Ascending aorta (tissue), 2 donors: ENCODE measurements around the gene CLCN5. TPM values are rescaled to one million over a fixed set of nuclear protein-coding genes. Genes with fewer than 3 reads are reported as not detected.
A peak's percentile ranks its signal among the peaks of the same experiment; 100 is the strongest.

Experiments used
- DNase-seq, 2 donors: peaks; one replicate each; pipeline ENCODE4 v3.0.0-alpha.2; 2019; ENCODE audit warnings: low spot score in 2 of 2
- H3K27ac ChIP-seq, 2 donors: fragments of 200-600 bp; sonication (generic); one replicate each; pipeline ENCODE4 v1.5.1; 2016 to 2017; ENCODE audit warnings: mild to moderate bottlenecking in 1 of 2
- H3K27me3 ChIP-seq: fragments of 200-600 bp; sonication (generic); one replicate; pipeline ENCODE4 v1.5.1; 2017
- H3K36me3 ChIP-seq, 2 donors: fragments of 200-600 bp; sonication (generic); one replicate each; pipeline ENCODE4 v1.5.1; 2016
- H3K4me1 ChIP-seq, 2 donors: fragments of 200-600 bp; sonication (generic); one replicate each; pipeline ENCODE4 v1.5.1; 2016 to 2017; ENCODE audit warnings: mild to moderate bottlenecking in 1 of 2
- H3K4me3 ChIP-seq, 2 donors: fragments of 200-600 bp; sonication (generic); one replicate each; pipeline ENCODE4 v1.5.1; 2016 to 2017; ENCODE audit warnings: mild to moderate bottlenecking in 1 of 2
- H3K9me3 ChIP-seq, 2 donors: fragments of 200-600 bp; sonication (generic); one replicate each; pipeline ENCODE4 v1.5.1; 2016
- CTCF ChIP-seq, 3 experiments: fragments of 200-600 bp in 2 of 3; fragments of 450-650 bp in 1 of 3; sonication (generic) in 2 of 3; IDR thresholded peaks; one replicate each; pipeline ENCODE4 v1.5.1; 2016 to 2019; ENCODE audit warnings: antibody characterized with exemption in 3 of 3, mild to moderate bottlenecking in 1 of 3, moderate library complexity in 1 of 3
- intact Hi-C: fragments of 100-400 bp; cut with DNase I; formaldehyde crosslinking; loops from one replicate; pipeline ENCODE4 v1.15.1; 2023
- total RNA-seq: library from RNA; depleted of rRNA; stranded (reverse); fragments of >200 nt; gene quantifications from one replicate; pipeline ENCODE4 v1.1.0, GENCODE V29; 2016

CLCN5 gene
- total RNA-seq, 1 donor from 2014 or later, result 2.0 TPM

- Histone ChIP-seq H3K27ac (peak within 1 kb of the TSS; percentile 83 to 85), H3K36me3 (no peaks in the 10 kb centered on the region), H3K9me3 (no peaks in the 10 kb centered on the region), H3K4me1 (no peaks in the 10 kb centered on the region), H3K27me3 (no peaks in the 10 kb centered on the region), H3K4me3 (peak within 1 kb of the TSS; percentile 46 to 81)
- peak; percentile 46 to 58 (median 55) for TF ChIP-seq CTCF (IDR thresholded peaks at IDR 0.05)
- intact Hi-C loops, result loop anchor here (1.0 kb wide), 1 partner anchor 43 kb away; the partner anchor contains the start of gene CLCN5
- DNase-seq, result peak; percentile 25 to 86
Measured at GRCh38 chrX:49878834-49879655, 43.4 kb upstream of the CLCN5 start, which contains the start of gene USP27X. Gene USP27X, plus strand, starts transcription at chrX:49879484. Its CDS starts 824 bp downstream, at chrX:49880308.

GRCh38 chrX:49879656-49880277, 42.6 kb upstream of the CLCN5 start:
- Histone ChIP-seq H3K36me3 (no peaks in the 10 kb centered on the region), H3K4me1 (no peaks in the 10 kb centered on the region), H3K9me3 (no peaks in the 10 kb centered on the region), H3K4me3 (peak overlapping the region; percentile 46 to 81), H3K27me3 (no peaks in the 10 kb centered on the region), H3K27ac (peak overlapping the region; percentile 83 to 85)
- DNase-seq, result no peak
- intact Hi-C loops, result loop anchor here (1.0 to 10.0 kb wide), 2 partner anchors 43 to 935 kb away; partner anchors contain the start of genes CLCN5 and SHROOM4
- TF ChIP-seq CTCF (IDR thresholded peaks at IDR 0.05), result no peak

- no peak for TF ChIP-seq CTCF (IDR thresholded peaks at IDR 0.05)
- Histone ChIP-seq H3K4me1 (no peaks in the 10 kb centered on the region), H3K4me3 (no peak overlapping the region), H3K36me3 (no peaks in the 10 kb centered on the region), H3K27me3 (no peaks in the 10 kb centered on the region), H3K27ac (no peak overlapping the region), H3K9me3 (no peaks in the 10 kb centered on the region)
- no peak for DNase-seq
- intact Hi-C loops, result loop anchor here (10.0 kb wide), 1 partner anchor 934 kb away; the partner anchor contains the start of gene SHROOM4
Measured at GRCh38 chrX:49880668-49881067, 41.7 kb upstream of the CLCN5 start.

GRCh38 chrX:49884290-49884862, 38.0 kb upstream of the CLCN5 start:
- no peaks in the 10 kb centered on the region for H3K27me3 ChIP-seq
- intact Hi-C loops, result loop anchor here (10.0 kb wide), 1 partner anchor 930 kb away; the partner anchor contains the start of gene SHROOM4
- no peaks in the 10 kb centered on the region for H3K36me3 ChIP-seq
- no peaks in the 10 kb centered on the region for H3K4me1 ChIP-seq
- peak; percentile 20 to 65 (median 56) for TF ChIP-seq CTCF (IDR thresholded peaks at IDR 0.05)
- H3K4me3 ChIP-seq, result no peak overlapping the region
- DNase-seq, result peak in 1 of 2 donors; percentile 74
- H3K9me3 ChIP-seq, result no peaks in the 10 kb centered on the region
- no peak overlapping the region for H3K27ac ChIP-seq

GRCh38 chrX:49892542-49892941, 29.9 kb upstream of the CLCN5 start:
- H3K4me1 ChIP-seq, result no peaks in the 10 kb centered on the region
- no peak for TF ChIP-seq CTCF (IDR thresholded peaks at IDR 0.05)
- H3K9me3 ChIP-seq, result no peaks in the 10 kb centered on the region
- H3K4me3 ChIP-seq, result no peak overlapping the region
- H3K27ac ChIP-seq, result no peak overlapping the region
- DNase-seq, result no peak
- intact Hi-C loops, result no loop called here
- H3K36me3 ChIP-seq, result no peaks in the 10 kb centered on the region
- H3K27me3 ChIP-seq, result no peaks in the 10 kb centered on the region
